Lung (tissue), 12 donors: Measurements from ENCODE around the gene TSPEAR. TPM values are rescaled to one million over a fixed set of nuclear protein-coding genes. Genes with fewer than 3 reads are reported as not detected.

Experiments
- ATAC-seq: fragments of 200-7000 bp; cut with Tn5 transposase; one replicate; pipeline ENCODE4 v1.9.1; 2020; ENCODE audit warnings: moderate number of reproducible peaks; ENCODE audit not compliant: insufficient read depth, low FRiP score
- DNase-seq, 3 donors: peaks; one replicate each; pipeline ENCODE4 v3.0.0-alpha.2; 2013 to 2017
- H3K27ac ChIP-seq, 2 donors: one replicate each; pipeline ENCODE4 v1.5.1; 2013; ENCODE audit warnings: mild to moderate bottlenecking in 2 of 2, moderate library complexity in 2 of 2, control low read depth in 1 of 2, inconsistent platforms in 1 of 2, low read depth in 1 of 2, low read length in 1 of 2
- H3K27me3 ChIP-seq, 3 donors: one replicate each; pipeline ENCODE4 v1.5.1; 2013; ENCODE audit warnings: low read length in 2 of 3; ENCODE audit not compliant: control insufficient read depth in 3 of 3, insufficient read depth in 3 of 3
- H3K36me3 ChIP-seq, 4 donors: one replicate each; pipeline ENCODE4 v1.5.1; 2013; ENCODE audit warnings: low read length in 4 of 4, mild to moderate bottlenecking in 1 of 4, moderate library complexity in 1 of 4; ENCODE audit not compliant: control insufficient read depth in 4 of 4, insufficient read depth in 4 of 4
- H3K4me1 ChIP-seq, 5 donors: one replicate each; pipeline ENCODE4 v1.5.1; 2013; ENCODE audit warnings: low read length in 5 of 5, mild to moderate bottlenecking in 2 of 5, moderate library complexity in 1 of 5; ENCODE audit not compliant: control insufficient read depth in 5 of 5, insufficient read depth in 5 of 5
- H3K4me3 ChIP-seq: one replicate; pipeline ENCODE4 v1.5.1; 2013; ENCODE audit warnings: mild to moderate bottlenecking, control low read depth, moderate library complexity
- H3K9ac ChIP-seq, 2 donors: one replicate each; pipeline ENCODE4 v1.5.1; 2013; ENCODE audit warnings: low read length in 2 of 2, control low read depth in 1 of 2; ENCODE audit not compliant: insufficient read depth in 1 of 2
- H3K9me3 ChIP-seq, 4 donors: one replicate each; pipeline ENCODE4 v1.5.1; 2013; ENCODE audit warnings: low read length in 3 of 4, mild to moderate bottlenecking in 1 of 4, moderate library complexity in 1 of 4; ENCODE audit not compliant: control insufficient read depth in 4 of 4, insufficient read depth in 3 of 4
- WGBS, 2 donors: extraction: QIAGEN DNeasy Blood & Tissue Kit; methylation state at CpG; one replicate each; pipeline ENCODE4 v1.1.7; 2013; 5-methylcytosine and 5-hydroxymethylcytosine counted together
- polyA plus RNA-seq, 2 donors: library from polyadenylated mRNA; stranded (reverse); fragments of 200-250 nt; gene quantifications; one replicate each; pipeline ENCODE4 v1.2.1, GENCODE V29; 2013
- total RNA-seq, 2 donors: library from RNA; depleted of rRNA in 1 of 2; stranded (reverse); fragments of >200 nt in 1 of 2; gene quantifications; one replicate each; pipeline ENCODE4 v1.2.1, GENCODE V29; 2014 to 2021
- TF ChIP-seq, protein P1 (sequence below): IDR thresholded peaks from 2 replicates; pipeline ENCODE4 v1.5.1; 2012; ENCODE audit warnings: mild to moderate bottlenecking; ENCODE audit errors: control extremely low read depth, extremely low read depth
- donor health status: control.
- donor health status: control.
- donor health status: Bipolar disorder and iron deficiency.
- donor health status: healthy.
- donor health status: DM: yes; HTN: yes; CAD: no.

TSPEAR gene
- total and polyA plus RNA-seq, 4 donors = 0.02 to 2.1 (median 0.27) TPM

DNA sequence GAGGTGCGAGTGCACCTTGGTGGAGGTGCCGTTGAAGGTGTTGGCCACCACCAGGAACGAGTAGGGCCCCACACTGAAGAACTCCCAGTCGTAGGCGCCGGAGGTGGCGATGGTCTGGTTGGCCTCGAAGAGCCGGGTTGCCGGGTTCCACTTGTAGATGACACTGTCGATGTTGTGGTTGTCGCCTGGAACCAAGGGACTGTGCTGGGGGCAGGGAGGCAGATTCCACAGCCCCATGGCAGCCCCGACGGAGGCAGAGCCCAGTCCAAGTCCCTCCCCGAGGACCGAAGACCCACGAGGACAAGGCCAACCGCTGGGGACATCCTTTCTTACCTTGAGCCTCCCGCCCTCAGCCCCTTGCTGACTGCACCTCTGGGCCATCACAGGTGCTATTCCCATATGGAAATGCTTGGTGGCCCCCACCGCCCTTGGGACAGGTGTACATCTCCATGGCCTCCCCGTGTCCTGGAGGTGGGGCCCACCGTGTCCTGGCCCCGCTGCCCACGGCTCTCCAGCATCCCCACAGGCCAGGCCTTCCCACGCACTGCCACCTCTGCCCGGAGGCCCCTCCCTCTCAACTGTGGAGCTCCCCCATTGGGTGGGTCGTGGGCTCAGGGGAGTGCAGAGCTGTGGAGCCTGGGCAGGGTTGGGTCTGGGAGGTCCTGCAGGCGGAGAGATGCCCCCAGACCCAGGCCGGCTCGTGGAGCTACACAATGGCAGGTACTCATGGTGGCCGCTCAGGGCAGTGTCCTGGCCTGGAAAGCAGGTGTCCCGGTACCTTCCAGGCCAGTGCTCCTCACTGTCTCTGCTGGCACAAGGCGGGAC, 189.2 kb downstream of the TSPEAR start:
- TF ChIP-seq, protein P1, sequence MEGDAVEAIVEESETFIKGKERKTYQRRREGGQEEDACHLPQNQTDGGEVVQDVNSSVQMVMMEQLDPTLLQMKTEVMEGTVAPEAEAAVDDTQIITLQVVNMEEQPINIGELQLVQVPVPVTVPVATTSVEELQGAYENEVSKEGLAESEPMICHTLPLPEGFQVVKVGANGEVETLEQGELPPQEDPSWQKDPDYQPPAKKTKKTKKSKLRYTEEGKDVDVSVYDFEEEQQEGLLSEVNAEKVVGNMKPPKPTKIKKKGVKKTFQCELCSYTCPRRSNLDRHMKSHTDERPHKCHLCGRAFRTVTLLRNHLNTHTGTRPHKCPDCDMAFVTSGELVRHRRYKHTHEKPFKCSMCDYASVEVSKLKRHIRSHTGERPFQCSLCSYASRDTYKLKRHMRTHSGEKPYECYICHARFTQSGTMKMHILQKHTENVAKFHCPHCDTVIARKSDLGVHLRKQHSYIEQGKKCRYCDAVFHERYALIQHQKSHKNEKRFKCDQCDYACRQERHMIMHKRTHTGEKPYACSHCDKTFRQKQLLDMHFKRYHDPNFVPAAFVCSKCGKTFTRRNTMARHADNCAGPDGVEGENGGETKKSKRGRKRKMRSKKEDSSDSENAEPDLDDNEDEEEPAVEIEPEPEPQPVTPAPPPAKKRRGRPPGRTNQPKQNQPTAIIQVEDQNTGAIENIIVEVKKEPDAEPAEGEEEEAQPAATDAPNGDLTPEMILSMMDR = no peak
- no peak overlapping the region for H3K27ac ChIP-seq
- no peak overlapping the region for H3K4me3 ChIP-seq
- 89 to 92% methylated on average over 32 to 33 of the region's 33 CpGs for WGBS, 2 donors
- H3K27me3 ChIP-seq = no peaks in the 10 kb centered on the region
- no peaks in the 10 kb centered on the region for H3K4me1 ChIP-seq
- H3K36me3 ChIP-seq = no peaks in the 10 kb centered on the region
- no peak for ATAC-seq
- no peak overlapping the region for H3K9ac ChIP-seq
- H3K9me3 ChIP-seq = peaks cover 0 to 5% (median 0%) of the 10 kb centered on the region in 4 donors
- DNase-seq = no peak

DNA sequence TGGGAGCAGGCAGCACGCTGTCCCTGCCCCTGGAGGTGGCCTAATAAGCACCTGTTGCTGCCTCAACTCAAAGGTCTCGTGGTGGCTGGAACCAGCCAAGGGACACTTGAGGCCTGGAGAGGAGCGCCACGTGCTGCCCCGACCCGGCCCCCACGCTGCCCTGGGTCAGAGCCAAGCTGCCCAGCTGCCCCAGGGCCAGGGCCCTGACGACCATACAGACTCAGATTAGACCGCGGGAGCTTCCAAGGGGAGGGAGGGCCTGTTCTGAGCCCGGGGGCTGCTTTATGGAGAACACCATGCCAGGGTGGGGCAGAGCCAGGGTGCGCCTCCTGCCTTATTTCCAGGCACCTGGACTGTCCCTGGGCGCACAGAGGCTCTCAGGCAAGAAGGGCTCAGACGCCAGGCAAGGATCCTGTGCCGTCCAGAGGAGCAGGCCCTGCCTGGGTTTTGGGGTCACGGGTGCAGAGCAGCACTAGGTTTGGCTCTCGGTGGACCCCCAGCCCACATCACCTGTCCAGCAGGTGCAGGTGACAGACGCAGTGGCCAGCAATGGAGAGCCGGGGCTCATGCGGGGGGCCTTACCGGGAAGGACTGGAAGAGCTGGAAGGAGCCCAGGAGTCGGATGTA, 190.0 kb downstream of the TSPEAR start:
- no peak for ATAC-seq
- Histone ChIP-seq H3K36me3 (no peaks in the 10 kb centered on the region), H3K27ac (no peak overlapping the region), H3K9ac (no peak overlapping the region), H3K27me3 (no peaks in the 10 kb centered on the region), H3K9me3 (peaks cover 0 to 6% (median 0%) of the 10 kb centered on the region in 4 donors), H3K4me3 (no peak overlapping the region), H3K4me1 (no peaks in the 10 kb centered on the region)
- TF ChIP-seq, protein P1 = no peak
- no peak for DNase-seq
- WGBS, 2 donors = 80 to 87% methylated on average over 22 of the region's 22 CpGs

DNA sequence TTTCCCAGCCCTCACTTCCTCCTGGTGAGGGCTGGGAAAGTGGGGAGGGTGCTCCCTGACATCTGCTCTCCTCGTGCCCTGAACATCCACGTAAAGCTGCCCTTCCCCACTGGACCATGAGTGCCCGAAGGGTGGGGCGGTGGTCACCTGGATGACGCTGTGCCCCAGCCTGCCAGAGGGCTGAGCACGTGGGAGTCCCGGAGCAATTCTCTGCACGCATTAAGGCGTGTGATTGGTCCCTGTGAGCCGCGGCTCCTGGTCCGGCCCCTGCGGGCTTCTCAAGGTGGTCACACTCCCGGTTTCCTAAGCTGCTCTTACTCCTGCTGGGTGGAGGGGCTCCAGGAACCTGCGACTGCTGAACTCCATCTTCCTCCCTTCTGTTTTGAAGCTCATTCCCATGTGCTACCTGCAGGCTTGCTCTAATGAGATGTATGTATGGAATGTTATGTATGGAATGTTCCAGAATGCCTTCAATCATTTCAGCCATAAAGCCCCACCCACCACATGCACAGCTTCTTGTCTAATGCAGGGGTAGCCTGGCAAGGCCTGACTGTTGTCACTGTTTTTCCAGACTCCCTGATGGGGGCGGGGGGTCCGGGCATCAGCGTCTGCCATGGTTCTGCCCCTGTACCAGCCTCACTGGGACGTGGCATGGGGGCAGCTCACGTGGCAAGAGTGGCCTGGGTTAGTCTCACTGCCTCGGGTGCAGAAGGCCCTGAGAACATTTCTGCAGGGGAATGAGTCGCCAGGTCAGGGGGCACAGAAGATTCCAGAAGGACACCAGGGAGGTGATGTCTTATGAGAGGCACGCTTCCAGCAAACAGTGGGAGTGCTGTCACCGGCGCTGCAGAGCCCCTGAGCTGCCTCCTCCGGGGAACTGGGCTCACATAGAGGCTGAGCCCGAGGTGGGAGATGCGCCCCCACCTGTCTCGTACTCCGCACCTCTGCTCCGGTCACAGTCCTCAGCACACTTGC, 190.8 kb downstream of the TSPEAR start:
- WGBS, 2 donors = 88 to 92% methylated on average over 31 of the region's 31 CpGs
- H3K4me1 ChIP-seq = no peaks in the 10 kb centered on the region
- H3K4me3 ChIP-seq = no peak overlapping the region
- TF ChIP-seq, protein P1 = no peak
- H3K36me3 ChIP-seq = no peaks in the 10 kb centered on the region
- DNase-seq (no peak), ATAC-seq (no peak)
- H3K9ac ChIP-seq = no peak overlapping the region
- no peak overlapping the region for H3K27ac ChIP-seq
- H3K27me3 ChIP-seq = no peaks in the 10 kb centered on the region
- H3K9me3 ChIP-seq = peaks cover 0 to 6% (median 0%) of the 10 kb centered on the region in 4 donors
